ENCODE measurements around the gene RBBP7.

Gene RBBP7

GRCh38 chrX:16814597-16814996 is 55.6 kb downstream of the RBBP7 start:
- Histone ChIP-seq H3K4me3 (ENCODE audit: low read depth, low read length) (no peak overlapping the region), H3K4me1 (no peaks in the 10 kb centered on the region), H3K27me3 (no peaks in the 10 kb centered on the region), H3K36me3 (no peaks in the 10 kb centered on the region), H3K9me3 (no peaks in the 10 kb centered on the region)
- TF ChIP-seq CTCF (IDR thresholded peaks at IDR 0.05; ENCODE audit: low read depth, low read length) = no peak
- no peak for DNase-seq

DNA sequence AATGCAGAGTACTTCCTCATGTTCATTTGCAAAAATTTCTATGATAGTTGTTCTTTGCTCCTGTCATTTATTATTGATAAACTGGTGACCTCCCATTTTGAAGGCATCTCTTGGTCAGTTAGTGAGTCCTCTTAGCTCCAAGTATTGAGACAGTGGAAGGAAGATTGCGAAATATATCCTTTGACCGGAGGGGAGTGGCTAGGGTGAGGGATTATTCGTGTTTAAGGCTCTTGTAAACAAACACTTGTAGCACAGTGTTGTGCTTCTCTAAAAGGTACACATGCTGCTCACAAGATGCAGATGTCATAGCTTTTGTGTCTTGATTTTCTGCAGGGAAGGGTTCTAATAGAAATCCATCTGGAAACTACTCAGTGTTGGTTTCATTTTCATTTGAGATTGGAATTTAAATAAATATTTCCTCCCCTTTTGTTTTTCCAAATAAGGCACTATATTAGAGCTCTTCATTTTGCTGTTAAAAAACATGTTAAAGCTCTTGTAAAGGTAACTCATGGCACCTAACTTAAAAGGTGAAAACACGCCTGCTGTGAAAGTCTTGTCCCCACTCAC is 62.1 kb downstream of the RBBP7 start:
- no peaks in the 10 kb centered on the region; the same call in 1 of the 2 replicates for H3K36me3 ChIP-seq
- H3K27me3 ChIP-seq = no peaks in the 10 kb centered on the region
- H3K4me1 ChIP-seq = no peaks in the 10 kb centered on the region
- no peak for DNase-seq
- no peak overlapping the region for H3K4me3 ChIP-seq (ENCODE audit: low read depth, low read length)
- no peak for TF ChIP-seq CTCF (IDR thresholded peaks at IDR 0.05; ENCODE audit: low read depth, low read length)
- H3K9me3 ChIP-seq = no peaks in the 10 kb centered on the region

GRCh38 chrX:16807548-16807947 is 62.6 kb downstream of the RBBP7 start:
- H3K9me3 ChIP-seq = no peaks in the 10 kb centered on the region
- H3K27me3 ChIP-seq = no peaks in the 10 kb centered on the region
- no peaks in the 10 kb centered on the region for H3K4me1 ChIP-seq
- H3K4me3 ChIP-seq (ENCODE audit: low read depth, low read length) = no peak overlapping the region
- peaks cover 2% of the 10 kb centered on the region; the same call in 1 of the 2 replicates for H3K36me3 ChIP-seq
- peak; percentile 50 for TF ChIP-seq CTCF (IDR thresholded peaks at IDR 0.05; ENCODE audit: low read depth, low read length)
- no peak for DNase-seq

GRCh38 chrX:16804923-16805464 is 65.2 kb downstream of the RBBP7 start:
- H3K9me3 ChIP-seq = no peaks in the 10 kb centered on the region
- no peak for TF ChIP-seq CTCF (IDR thresholded peaks at IDR 0.05; ENCODE audit: low read depth, low read length)
- no peaks in the 10 kb centered on the region for H3K27me3 ChIP-seq
- DNase-seq = no peak
- H3K36me3 ChIP-seq = peaks cover 2% of the 10 kb centered on the region; the same call in 1 of the 2 replicates
- no peak overlapping the region for H3K4me3 ChIP-seq (ENCODE audit: low read depth, low read length)
- H3K4me1 ChIP-seq = no peaks in the 10 kb centered on the region

DNA sequence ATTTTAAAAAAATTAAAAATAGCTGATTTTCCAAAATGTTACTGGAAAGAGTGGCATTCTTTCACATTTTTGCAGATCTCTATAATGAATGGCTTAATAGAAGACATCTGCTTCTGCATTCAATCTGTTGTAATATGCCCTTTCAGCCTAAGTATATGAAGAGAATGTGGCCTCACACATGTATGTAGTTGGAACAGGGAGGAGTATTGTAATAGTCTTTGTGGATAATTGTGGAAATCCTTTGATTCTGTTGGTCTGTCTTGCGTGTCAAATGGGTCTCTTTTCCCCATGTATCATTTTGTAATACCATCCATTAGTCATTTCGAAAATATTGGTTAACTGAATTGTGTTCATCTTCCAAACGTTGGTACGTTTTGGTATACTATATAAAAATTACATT is 72.3 kb downstream of the RBBP7 start:
- peaks cover 4% of the 10 kb centered on the region for H3K36me3 ChIP-seq

More for the DNA sequence above, 72.3 kb downstream of the RBBP7 start:
- no peaks in the 10 kb centered on the region for H3K4me1 ChIP-seq
- H3K27me3 ChIP-seq = no peaks in the 10 kb centered on the region
- TF ChIP-seq CTCF (IDR thresholded peaks at IDR 0.05; ENCODE audit: low read depth, low read length) = no peak
- H3K9me3 ChIP-seq = no peaks in the 10 kb centered on the region
- no peak overlapping the region for H3K4me3 ChIP-seq (ENCODE audit: low read depth, low read length)
- no peak for DNase-seq

All from BE2C (cell line).